Measurements from ENCODE around the gene MFGE8. TPM values are rescaled to one million over a fixed set of nuclear protein-coding genes. Genes with fewer than 3 reads are reported as not detected.
A peak's percentile ranks its signal among the peaks of the same experiment; 100 is the strongest.
"Not testable (repeated sequence)": the region's sequence is repeated elsewhere in the genome, so short reads cannot be mapped to it uniquely, and the experiment has no call there.

Gene MFGE8
- total RNA-seq, 1 donor from 2014 or later, result 10.6 TPM

GRCh38 chr15:88932271-88932874 is 19.2 kb upstream of the MFGE8 start:
- no peak overlapping the region for H3K4me3 Mint-ChIP-seq
- no peaks in the 10 kb centered on the region for H3K36me3 Mint-ChIP-seq (ENCODE audit: low read depth)
- peaks cover 7% of the 10 kb centered on the region for H3K9me3 Mint-ChIP-seq
- intact Hi-C loops (cut with micrococcal nuclease), result no loop called here
- H3K4me1 Mint-ChIP-seq (ENCODE audit: low read depth), result no peaks in the 10 kb centered on the region
- H3K27me3 Mint-ChIP-seq (ENCODE audit: insufficient read depth), result peaks cover 10% of the 10 kb centered on the region
- no peak for DNase-seq (ENCODE audit: low spot score)
- H3K27ac Mint-ChIP-seq, result no peak overlapping the region

GRCh38 chr15:88930579-88930978 is 17.4 kb upstream of the MFGE8 start:
- intact Hi-C loops (cut with micrococcal nuclease), result no loop called here
- H3K4me3 Mint-ChIP-seq, result no peak overlapping the region
- H3K4me1 Mint-ChIP-seq (ENCODE audit: low read depth), result no peaks in the 10 kb centered on the region
- no peaks in the 10 kb centered on the region for H3K36me3 Mint-ChIP-seq (ENCODE audit: low read depth)
- no peak overlapping the region for H3K27ac Mint-ChIP-seq
- peaks cover 7% of the 10 kb centered on the region for H3K9me3 Mint-ChIP-seq
- no peak for DNase-seq (ENCODE audit: low spot score)
- H3K27me3 Mint-ChIP-seq (ENCODE audit: insufficient read depth), result peaks cover 8% of the 10 kb centered on the region

- H3K36me3 Mint-ChIP-seq (ENCODE audit: low read depth); H3K27ac Mint-ChIP-seq; H3K9me3 Mint-ChIP-seq; DNase-seq (ENCODE audit: low spot score); H3K4me3 Mint-ChIP-seq; H3K27me3 Mint-ChIP-seq (ENCODE audit: insufficient read depth); intact Hi-C loops (cut with micrococcal nuclease); H3K4me1 Mint-ChIP-seq (ENCODE audit: low read depth): not testable (repeated sequence)
Observed at GRCh38 chr15:88929358-88930098, 16.3 kb upstream of the MFGE8 start.

- H3K9me3 Mint-ChIP-seq; H3K27me3 Mint-ChIP-seq (ENCODE audit: insufficient read depth); H3K36me3 Mint-ChIP-seq (ENCODE audit: low read depth); intact Hi-C loops (cut with micrococcal nuclease); DNase-seq (ENCODE audit: low spot score); H3K4me3 Mint-ChIP-seq; H3K27ac Mint-ChIP-seq; H3K4me1 Mint-ChIP-seq (ENCODE audit: low read depth): not testable (repeated sequence)
Observed at GRCh38 chr15:88928192-88928591, 15.0 kb upstream of the MFGE8 start.

- H3K27me3 Mint-ChIP-seq (ENCODE audit: insufficient read depth); H3K36me3 Mint-ChIP-seq (ENCODE audit: low read depth); intact Hi-C loops (cut with micrococcal nuclease); H3K4me1 Mint-ChIP-seq (ENCODE audit: low read depth); H3K4me3 Mint-ChIP-seq; H3K9me3 Mint-ChIP-seq; H3K27ac Mint-ChIP-seq; DNase-seq (ENCODE audit: low spot score): not testable (repeated sequence)
Observed at GRCh38 chr15:88925648-88926047, 12.5 kb upstream of the MFGE8 start.

- H3K27ac Mint-ChIP-seq; H3K4me3 Mint-ChIP-seq; H3K9me3 Mint-ChIP-seq; intact Hi-C loops (cut with micrococcal nuclease); H3K27me3 Mint-ChIP-seq (ENCODE audit: insufficient read depth); H3K36me3 Mint-ChIP-seq (ENCODE audit: low read depth); DNase-seq (ENCODE audit: low spot score): not testable (repeated sequence)
- H3K4me1 Mint-ChIP-seq (ENCODE audit: low read depth), result peaks cover 34% of the 10 kb centered on the region
Observed at GRCh38 chr15:88920892-88921435, 7.8 kb upstream of the MFGE8 start.

GRCh38 chr15:88920186-88920891 is 7.2 kb upstream of the MFGE8 start:
- intact Hi-C loops (cut with micrococcal nuclease), result no loop called here
- Mint-ChIP-seq H3K9me3 (no peaks in the 10 kb centered on the region), H3K27ac (peak overlapping the region; percentile 22), H3K4me3 (no peak overlapping the region), H3K4me1 (ENCODE audit: low read depth) (peaks cover 34% of the 10 kb centered on the region), H3K36me3 (ENCODE audit: low read depth) (no peaks in the 10 kb centered on the region), H3K27me3 (ENCODE audit: insufficient read depth) (peaks cover 2% of the 10 kb centered on the region)
- no peak for DNase-seq (ENCODE audit: low spot score)

GRCh38 chr15:88918738-88919137 is 5.6 kb upstream of the MFGE8 start:
- H3K27ac Mint-ChIP-seq, result peak overlapping the region; percentile 6
- peak overlapping the region; percentile 20 for H3K4me3 Mint-ChIP-seq
- intact Hi-C loops (cut with micrococcal nuclease), result loop anchor here (1.0 to 5.0 kb wide), 3 partner anchors 14 to 417 kb away; partner anchors contain the start of gene AEN

GRCh38 chr15:88917760-88918159 is 4.6 kb upstream of the MFGE8 start:
- intact Hi-C loops (cut with micrococcal nuclease), result loop anchor here (1.0 to 5.0 kb wide), 2 partner anchors 295 to 418 kb away; partner anchors contain the start of gene AEN

More at GRCh38 chr15:88918738-88919137, 5.6 kb upstream of the MFGE8 start:
- H3K27me3 Mint-ChIP-seq (ENCODE audit: insufficient read depth), result peaks cover 2% of the 10 kb centered on the region
- no peak for DNase-seq (ENCODE audit: low spot score)
- no peaks in the 10 kb centered on the region for H3K36me3 Mint-ChIP-seq (ENCODE audit: low read depth)
- H3K9me3 Mint-ChIP-seq, result no peaks in the 10 kb centered on the region
- peaks cover 34% of the 10 kb centered on the region for H3K4me1 Mint-ChIP-seq (ENCODE audit: low read depth)

GRCh38 chr15:88915354-88915753 is 2.2 kb upstream of the MFGE8 start:
- Mint-ChIP-seq H3K9me3 (no peaks in the 10 kb centered on the region), H3K4me1 (ENCODE audit: low read depth) (peaks cover 44% of the 10 kb centered on the region), H3K4me3 (no peak overlapping the region), H3K36me3 (ENCODE audit: low read depth) (no peaks in the 10 kb centered on the region), H3K27ac (no peak overlapping the region), H3K27me3 (ENCODE audit: insufficient read depth) (peaks cover 12% of the 10 kb centered on the region)
- intact Hi-C loops (cut with micrococcal nuclease), result loop anchor here (5.0 kb wide), 1 partner anchor 293 kb away; the partner anchor contains the start of gene AEN
- DNase-seq (ENCODE audit: low spot score), result no peak

More at GRCh38 chr15:88917760-88918159, 4.6 kb upstream of the MFGE8 start:
- no peak for DNase-seq (ENCODE audit: low spot score)
- Mint-ChIP-seq H3K27me3 (ENCODE audit: insufficient read depth) (peaks cover 2% of the 10 kb centered on the region), H3K4me1 (ENCODE audit: low read depth) (peaks cover 40% of the 10 kb centered on the region), H3K4me3 (no peak overlapping the region), H3K27ac (no peak overlapping the region), H3K9me3 (no peaks in the 10 kb centered on the region), H3K36me3 (ENCODE audit: low read depth) (no peaks in the 10 kb centered on the region)

GRCh38 chr15:88913850-88914169 is 631 bp upstream of the MFGE8 start:
- H3K9me3 Mint-ChIP-seq, result no peaks in the 10 kb centered on the region
- no peaks in the 10 kb centered on the region for H3K36me3 Mint-ChIP-seq (ENCODE audit: low read depth)
- H3K4me3 Mint-ChIP-seq, result peak overlapping the region; percentile 93
- H3K4me1 Mint-ChIP-seq (ENCODE audit: low read depth), result peaks cover 31% of the 10 kb centered on the region
- no peak for DNase-seq (ENCODE audit: low spot score)
- intact Hi-C loops (cut with micrococcal nuclease), result loop anchor here (1.0 kb wide), 3 partner anchors 10 to 329 kb away; partner anchors contain the start of genes FANCI and HAPLN3
- peak overlapping the region; percentile 77 for H3K27ac Mint-ChIP-seq
- H3K27me3 Mint-ChIP-seq (ENCODE audit: insufficient read depth), result peaks cover 12% of the 10 kb centered on the region

- Mint-ChIP-seq H3K27ac (no peak overlapping the region), H3K9me3 (no peaks in the 10 kb centered on the region), H3K27me3 (ENCODE audit: insufficient read depth) (peaks cover 12% of the 10 kb centered on the region), H3K36me3 (ENCODE audit: low read depth) (no peaks in the 10 kb centered on the region), H3K4me3 (peak overlapping the region; percentile 93), H3K4me1 (ENCODE audit: low read depth) (peaks cover 21% of the 10 kb centered on the region)
- intact Hi-C loops (cut with micrococcal nuclease), result no loop called here
- no peak for DNase-seq (ENCODE audit: low spot score)
Observed at GRCh38 chr15:88912500-88912921, 668 bp downstream of the MFGE8 start.

- H3K9me3 Mint-ChIP-seq, result no peaks in the 10 kb centered on the region
- peaks cover 21% of the 10 kb centered on the region for H3K4me1 Mint-ChIP-seq (ENCODE audit: low read depth)
- H3K36me3 Mint-ChIP-seq (ENCODE audit: low read depth), result no peaks in the 10 kb centered on the region
- H3K4me3 Mint-ChIP-seq, result peak overlapping the region; percentile 93
- no peak overlapping the region for H3K27ac Mint-ChIP-seq
- no peak for DNase-seq (ENCODE audit: low spot score)
- intact Hi-C loops (cut with micrococcal nuclease), result no loop called here
- H3K27me3 Mint-ChIP-seq (ENCODE audit: insufficient read depth), result peaks cover 10% of the 10 kb centered on the region
Observed at GRCh38 chr15:88911766-88912118, 1.4 kb downstream of the MFGE8 start.

Data from activated T-helper 1 cell treated with anti-CD3 and anti-CD28 coated beads, Interleukin-12 subunit alpha, Interleukin-12 subunit beta, Interleukin-2, Interleukin-4 antibody, amounts not matched to agents 30 ng/mL and 10 ng/mL and 1 ng/mL, durations not matched to agents 14 hours and 24 hours and 36 hours (primary cell).